Measurements from ENCODE around the gene NR6A1.

DNA sequence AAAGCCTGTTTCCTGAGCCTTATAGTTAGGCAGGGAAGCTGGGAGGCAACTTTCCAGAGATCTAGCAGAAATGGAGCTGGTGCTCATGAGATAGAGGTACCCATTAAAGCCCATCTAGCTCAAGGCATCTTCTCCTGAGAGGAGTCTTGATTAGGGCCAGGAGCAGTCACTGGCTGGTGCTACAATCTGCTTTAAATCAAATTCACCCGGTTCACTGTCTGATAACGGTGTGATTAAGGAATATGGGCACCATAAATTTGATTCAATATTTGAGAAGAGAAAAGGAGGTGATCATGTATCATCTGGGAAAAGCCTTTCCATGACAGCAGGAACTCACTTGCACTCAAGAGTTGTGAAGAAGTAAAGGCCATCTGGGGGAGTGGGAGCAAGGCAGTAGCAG, 240.0 kb downstream of the NR6A1 start:
- no peak for TF ChIP-seq POLR2AphosphoS5 (IDR thresholded peaks at IDR 0.05; ENCODE audit: low read depth)
- TF ChIP-seq, protein P1, sequence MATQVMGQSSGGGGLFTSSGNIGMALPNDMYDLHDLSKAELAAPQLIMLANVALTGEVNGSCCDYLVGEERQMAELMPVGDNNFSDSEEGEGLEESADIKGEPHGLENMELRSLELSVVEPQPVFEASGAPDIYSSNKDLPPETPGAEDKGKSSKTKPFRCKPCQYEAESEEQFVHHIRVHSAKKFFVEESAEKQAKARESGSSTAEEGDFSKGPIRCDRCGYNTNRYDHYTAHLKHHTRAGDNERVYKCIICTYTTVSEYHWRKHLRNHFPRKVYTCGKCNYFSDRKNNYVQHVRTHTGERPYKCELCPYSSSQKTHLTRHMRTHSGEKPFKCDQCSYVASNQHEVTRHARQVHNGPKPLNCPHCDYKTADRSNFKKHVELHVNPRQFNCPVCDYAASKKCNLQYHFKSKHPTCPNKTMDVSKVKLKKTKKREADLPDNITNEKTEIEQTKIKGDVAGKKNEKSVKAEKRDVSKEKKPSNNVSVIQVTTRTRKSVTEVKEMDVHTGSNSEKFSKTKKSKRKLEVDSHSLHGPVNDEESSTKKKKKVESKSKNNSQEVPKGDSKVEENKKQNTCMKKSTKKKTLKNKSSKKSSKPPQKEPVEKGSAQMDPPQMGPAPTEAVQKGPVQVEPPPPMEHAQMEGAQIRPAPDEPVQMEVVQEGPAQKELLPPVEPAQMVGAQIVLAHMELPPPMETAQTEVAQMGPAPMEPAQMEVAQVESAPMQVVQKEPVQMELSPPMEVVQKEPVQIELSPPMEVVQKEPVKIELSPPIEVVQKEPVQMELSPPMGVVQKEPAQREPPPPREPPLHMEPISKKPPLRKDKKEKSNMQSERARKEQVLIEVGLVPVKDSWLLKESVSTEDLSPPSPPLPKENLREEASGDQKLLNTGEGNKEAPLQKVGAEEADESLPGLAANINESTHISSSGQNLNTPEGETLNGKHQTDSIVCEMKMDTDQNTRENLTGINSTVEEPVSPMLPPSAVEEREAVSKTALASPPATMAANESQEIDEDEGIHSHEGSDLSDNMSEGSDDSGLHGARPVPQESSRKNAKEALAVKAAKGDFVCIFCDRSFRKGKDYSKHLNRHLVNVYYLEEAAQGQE (IDR thresholded peaks at IDR 0.05; ENCODE audit: unreplicated experiment) = no peak
- TF ChIP-seq, protein P2, sequence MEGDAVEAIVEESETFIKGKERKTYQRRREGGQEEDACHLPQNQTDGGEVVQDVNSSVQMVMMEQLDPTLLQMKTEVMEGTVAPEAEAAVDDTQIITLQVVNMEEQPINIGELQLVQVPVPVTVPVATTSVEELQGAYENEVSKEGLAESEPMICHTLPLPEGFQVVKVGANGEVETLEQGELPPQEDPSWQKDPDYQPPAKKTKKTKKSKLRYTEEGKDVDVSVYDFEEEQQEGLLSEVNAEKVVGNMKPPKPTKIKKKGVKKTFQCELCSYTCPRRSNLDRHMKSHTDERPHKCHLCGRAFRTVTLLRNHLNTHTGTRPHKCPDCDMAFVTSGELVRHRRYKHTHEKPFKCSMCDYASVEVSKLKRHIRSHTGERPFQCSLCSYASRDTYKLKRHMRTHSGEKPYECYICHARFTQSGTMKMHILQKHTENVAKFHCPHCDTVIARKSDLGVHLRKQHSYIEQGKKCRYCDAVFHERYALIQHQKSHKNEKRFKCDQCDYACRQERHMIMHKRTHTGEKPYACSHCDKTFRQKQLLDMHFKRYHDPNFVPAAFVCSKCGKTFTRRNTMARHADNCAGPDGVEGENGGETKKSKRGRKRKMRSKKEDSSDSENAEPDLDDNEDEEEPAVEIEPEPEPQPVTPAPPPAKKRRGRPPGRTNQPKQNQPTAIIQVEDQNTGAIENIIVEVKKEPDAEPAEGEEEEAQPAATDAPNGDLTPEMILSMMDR (conservative IDR thresholded peaks at IDR 0.05; ENCODE audit: low read depth in 2 of 2) = no peak
- no peak for TF ChIP-seq CREB1 (CRISPR knock-in tag; IDR thresholded peaks at IDR 0.05; ENCODE audit: low read depth)
- no peak for TF ChIP-seq EZH2 (IDR thresholded peaks at IDR 0.05; ENCODE audit: low read depth, unreplicated experiment)
- TF ChIP-seq JUNB (IDR thresholded peaks at IDR 0.05; ENCODE audit: unreplicated experiment) = no peak
- no peak for TF ChIP-seq EZH2phosphoT487 (IDR thresholded peaks at IDR 0.05; ENCODE audit: unreplicated experiment)
- no peak for TF ChIP-seq NANOG (IDR thresholded peaks at IDR 0.05; ENCODE audit: borderline replicate concordance)
- no peak for TF ChIP-seq ZNF114 (CRISPR knock-in tag; IDR thresholded peaks at IDR 0.05)
- TF ChIP-seq, protein P3, sequence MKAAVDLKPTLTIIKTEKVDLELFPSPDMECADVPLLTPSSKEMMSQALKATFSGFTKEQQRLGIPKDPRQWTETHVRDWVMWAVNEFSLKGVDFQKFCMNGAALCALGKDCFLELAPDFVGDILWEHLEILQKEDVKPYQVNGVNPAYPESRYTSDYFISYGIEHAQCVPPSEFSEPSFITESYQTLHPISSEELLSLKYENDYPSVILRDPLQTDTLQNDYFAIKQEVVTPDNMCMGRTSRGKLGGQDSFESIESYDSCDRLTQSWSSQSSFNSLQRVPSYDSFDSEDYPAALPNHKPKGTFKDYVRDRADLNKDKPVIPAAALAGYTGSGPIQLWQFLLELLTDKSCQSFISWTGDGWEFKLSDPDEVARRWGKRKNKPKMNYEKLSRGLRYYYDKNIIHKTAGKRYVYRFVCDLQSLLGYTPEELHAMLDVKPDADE (IDR thresholded peaks at IDR 0.05) = no peak
- no peak for TF ChIP-seq STAT1 (IDR thresholded peaks at IDR 0.05; ENCODE audit: unreplicated experiment)
